22Rv1 (cell line): ENCODE results near the gene DHX15.

ENCODE experiments used
- CTCF ChIP-seq: fragments of 450-650 bp; IDR thresholded peaks from 2 replicates; pipeline ENCODE4 v1.5.1; 2017; ENCODE audit warnings: mild to moderate bottlenecking
- ZFX ChIP-seq: fragments of 450-650 bp; IDR thresholded peaks from 2 replicates; pipeline ENCODE4 v1.6.1; 2017; ENCODE audit warnings: antibody characterized with exemption, borderline replicate concordance

- no peak for TF ChIP-seq CTCF
- no peak for TF ChIP-seq ZFX
These were observed 75.8 kb downstream of the DHX15 start for GRCh38 chr4:24508541-24508940.
